Heart left ventricle (tissue), 13 donors: ENCODE measurements around the gene GSTM3.

Experiments used
- POLR2A ChIP-seq, 2 donors: fragments of 450-650 bp; IDR thresholded peaks; one replicate each; pipeline ENCODE4 v1.6.1; 2017; ENCODE audit warnings: antibody characterized with exemption in 2 of 2, mild to moderate bottlenecking in 2 of 2, moderate library complexity in 2 of 2
- TF ChIP-seq, protein P1 (sequence below), 12 donors: fragments of 200-600 bp; sonication (generic) in 4 of 12; IDR thresholded peaks; one replicate each; pipeline versions ENCODE4 v1.5.0 to v1.8.0; 2018 to 2022; ENCODE audit warnings: antibody characterized with exemption in 12 of 12, mild to moderate bottlenecking in 5 of 12
- donor health status: ischemic (EF 13 %, LVEDD 7.1; RV severe dilation, severe dysfunction).
- donor health status: DM: no; HTN: yes; CAD: no.
- donor health status: DM: no; HTN: no; CAD: no.
- donor health status: ischemic (EF 25% LVEDD 6.9; RV normal size, moderate dysfunction).
- donor health status: ischemic (EF 25% LVEDD 5.7; RV mildly dilated, moderate dysfunction).
- donor health status: ischemic (EF 35%, LVEDD 5.7; RV mildly dilated, moderate dysfunction).
- donor health status: nonischemic (EF 11% LVEDD 7.7; RV severe dilation, severe dysfunction).
- donor health status: DM: yes; HTN: yes; CAD: no.
- donor health status: PGD.
- donor health status: ischemic (EF 29% LVEDD 5.4; RV normal size, mild dysfunction).
- donor health status: nonischemic (EF 23%, LVEDD 6.1; RV moderate dilation, normal function).

DNA sequence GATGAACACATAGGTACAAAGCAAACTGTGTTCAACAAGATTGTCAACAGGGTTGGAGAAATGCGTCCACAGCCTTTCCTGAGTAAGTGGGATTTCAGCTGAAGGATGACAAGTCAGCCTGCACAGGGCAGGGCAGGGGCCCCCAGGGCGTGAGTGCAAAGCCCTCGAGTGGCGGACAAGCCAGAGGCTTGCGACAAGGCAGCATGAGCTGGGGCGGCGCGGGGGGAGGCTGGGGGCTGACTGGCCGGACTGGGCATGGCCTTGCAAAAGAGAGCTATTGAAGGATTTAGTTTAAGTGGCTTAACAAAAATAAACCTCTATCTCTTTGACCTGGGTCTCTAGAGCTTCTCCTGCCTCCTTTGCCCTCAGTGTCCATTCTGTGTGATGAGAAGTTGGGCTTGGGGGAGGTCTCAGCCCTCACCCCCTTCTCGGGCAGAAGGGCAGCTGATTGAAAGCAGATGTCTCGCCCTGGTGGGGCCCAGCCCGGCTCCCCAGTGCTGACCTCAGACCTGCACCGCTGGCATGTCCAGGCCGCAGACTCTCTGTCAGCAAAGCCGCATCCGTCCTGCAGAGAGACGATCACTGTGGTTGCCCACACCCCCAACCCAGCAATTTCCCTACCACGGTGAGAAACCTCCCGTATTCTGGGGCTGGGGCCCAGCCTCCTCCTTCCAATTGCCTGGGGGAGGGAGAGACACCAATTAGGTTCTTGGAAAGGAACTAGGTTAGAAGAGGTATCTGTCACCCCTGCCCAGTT, 47.2 kb upstream of the GSTM3 start:
- TF ChIP-seq, protein P1, sequence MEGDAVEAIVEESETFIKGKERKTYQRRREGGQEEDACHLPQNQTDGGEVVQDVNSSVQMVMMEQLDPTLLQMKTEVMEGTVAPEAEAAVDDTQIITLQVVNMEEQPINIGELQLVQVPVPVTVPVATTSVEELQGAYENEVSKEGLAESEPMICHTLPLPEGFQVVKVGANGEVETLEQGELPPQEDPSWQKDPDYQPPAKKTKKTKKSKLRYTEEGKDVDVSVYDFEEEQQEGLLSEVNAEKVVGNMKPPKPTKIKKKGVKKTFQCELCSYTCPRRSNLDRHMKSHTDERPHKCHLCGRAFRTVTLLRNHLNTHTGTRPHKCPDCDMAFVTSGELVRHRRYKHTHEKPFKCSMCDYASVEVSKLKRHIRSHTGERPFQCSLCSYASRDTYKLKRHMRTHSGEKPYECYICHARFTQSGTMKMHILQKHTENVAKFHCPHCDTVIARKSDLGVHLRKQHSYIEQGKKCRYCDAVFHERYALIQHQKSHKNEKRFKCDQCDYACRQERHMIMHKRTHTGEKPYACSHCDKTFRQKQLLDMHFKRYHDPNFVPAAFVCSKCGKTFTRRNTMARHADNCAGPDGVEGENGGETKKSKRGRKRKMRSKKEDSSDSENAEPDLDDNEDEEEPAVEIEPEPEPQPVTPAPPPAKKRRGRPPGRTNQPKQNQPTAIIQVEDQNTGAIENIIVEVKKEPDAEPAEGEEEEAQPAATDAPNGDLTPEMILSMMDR (IDR thresholded peaks at IDR 0.05), result no peak
- no peak for TF ChIP-seq POLR2A (IDR thresholded peaks at IDR 0.05)
